Loucy (cell line): ENCODE data around the gene ROR1.

Experiments used
- H2AFZ ChIP-seq: fragments of 200-600 bp; sonication (generic); 2 replicates; pipeline ENCODE4 v1.6.0; 2016; ENCODE audit warnings: antibody characterized with exemption, mild to moderate bottlenecking, low read length, moderate library complexity
- H3F3A ChIP-seq: fragments of 200-600 bp; 2 replicates; pipeline ENCODE4 v1.6.0; 2016; ENCODE audit warnings: antibody characterized with exemption, low read depth, mild to moderate bottlenecking
- H3K27me3 ChIP-seq: fragments of 200-600 bp; sonication (generic); 2 replicates; pipeline ENCODE4 v1.6.1; 2014; ENCODE audit warnings: low read length, mild to moderate bottlenecking; ENCODE audit not compliant: insufficient read depth, poor library complexity, severe bottlenecking
- H3K36me3 ChIP-seq: fragments of 200-600 bp; sonication (generic); 2 replicates; pipeline ENCODE4 v1.6.1; 2016; ENCODE audit warnings: low read length; ENCODE audit not compliant: insufficient read depth
- H3K4me1 ChIP-seq: fragments of 200-600 bp; sonication (generic); 2 replicates; pipeline ENCODE4 v1.5.1; 2014; ENCODE audit warnings: low read length, mild to moderate bottlenecking; ENCODE audit not compliant: insufficient read depth, poor library complexity, severe bottlenecking
- H3K4me2 ChIP-seq: fragments of 200-600 bp; sonication (generic); 2 replicates; pipeline ENCODE4 v1.6.0; 2014; ENCODE audit warnings: antibody characterized with exemption, low read length, low read depth, mild to moderate bottlenecking; ENCODE audit not compliant: poor library complexity, severe bottlenecking
- H3K4me3 ChIP-seq: fragments of 200-600 bp; sonication (generic); 2 replicates; pipeline ENCODE4 v1.5.1; 2014; ENCODE audit warnings: low read length, mild to moderate bottlenecking, mixed read lengths; ENCODE audit not compliant: poor library complexity, severe bottlenecking
- H3K79me2 ChIP-seq: fragments of 200-600 bp; sonication (generic); 2 replicates; pipeline ENCODE4 v1.6.1; 2014; ENCODE audit warnings: low read length; ENCODE audit not compliant: insufficient read depth
- H3K9ac ChIP-seq: fragments of 200-600 bp; sonication (generic); 2 replicates; pipeline ENCODE4 v1.6.0; 2014; ENCODE audit warnings: mild to moderate bottlenecking, low read depth, low read length, moderate library complexity; ENCODE audit not compliant: poor library complexity, severe bottlenecking
- H3K9me2 ChIP-seq: fragments of 200-600 bp; sonication (generic); replicated peaks from 2 replicates; pipeline ENCODE4 v1.6.1; 2016; ENCODE audit warnings: low read depth, low read length, mixed read lengths
- H3K9me3 ChIP-seq: fragments of 200-600 bp; sonication (generic); 2 replicates; pipeline ENCODE4 v1.6.1; 2014; ENCODE audit warnings: mild to moderate bottlenecking, antibody characterized with exemption, low read length, low read depth; ENCODE audit not compliant: insufficient read depth
- H4K20me1 ChIP-seq: fragments of 200-600 bp; sonication (generic); 2 replicates; pipeline ENCODE4 v1.6.0; 2014; ENCODE audit warnings: antibody characterized with exemption, low read length, mild to moderate bottlenecking; ENCODE audit not compliant: insufficient read depth, poor library complexity, severe bottlenecking
- CTCF ChIP-seq: fragments of 200-600 bp; sonication (generic); conservative IDR thresholded peaks from 2 replicates; pipeline ENCODE4 v1.5.1; 2014; ENCODE audit warnings: mild to moderate bottlenecking, antibody characterized with exemption, low read length
- EZH2phosphoT487 ChIP-seq: fragments of 200-600 bp; IDR thresholded peaks from 2 replicates; pipeline ENCODE4 v1.6.1; 2018; ENCODE audit warnings: antibody characterized with exemption, mild to moderate bottlenecking, moderate library complexity, borderline replicate concordance

Gene ROR1

DNA sequence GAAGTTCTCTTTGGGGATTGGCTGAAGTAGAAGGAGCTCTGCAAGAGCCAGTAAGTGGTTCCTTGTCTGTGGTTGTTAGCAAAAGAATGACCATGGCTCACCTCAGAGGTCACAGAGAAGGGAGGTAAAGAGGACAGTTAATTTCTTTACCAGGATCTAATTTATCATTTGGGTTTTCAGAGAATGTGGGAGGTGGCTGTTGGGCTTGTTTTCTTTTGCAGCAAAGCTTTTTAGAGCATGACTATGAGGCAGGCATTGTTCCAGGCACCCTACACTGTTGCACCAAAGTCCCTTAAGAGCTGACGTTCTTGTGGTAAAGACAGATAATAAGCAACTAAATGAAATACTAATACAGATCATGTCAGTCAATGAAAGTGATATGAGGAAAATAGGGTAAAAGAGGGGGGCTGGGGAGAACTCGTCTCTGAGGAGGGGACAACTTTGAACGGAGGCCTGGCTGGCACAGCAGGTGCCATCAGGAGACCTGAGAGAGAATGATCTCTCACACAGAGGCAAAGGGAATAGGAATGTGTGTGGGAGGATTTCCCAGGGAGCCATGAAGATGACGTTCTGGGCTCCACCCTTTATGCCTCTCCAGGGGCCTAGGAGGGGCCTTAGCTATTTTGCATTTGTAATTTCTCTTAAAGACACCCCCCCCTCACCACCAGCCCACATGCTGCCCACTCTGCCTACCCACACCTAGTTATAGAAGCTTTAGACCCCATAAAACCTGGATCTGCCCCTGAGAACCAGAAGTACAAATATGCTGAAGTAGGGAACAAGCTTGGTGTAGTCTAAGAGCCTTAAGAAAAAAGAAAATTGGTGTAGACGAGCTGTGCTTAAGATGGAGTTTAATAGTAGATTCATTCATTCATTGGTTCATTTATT lies 177.5 kb downstream of the ROR1 start:
- peaks cover 86% of the 10 kb centered on the region for H3K27me3 ChIP-seq
- no peaks in the 10 kb centered on the region for H3K9me2 ChIP-seq
- H3K36me3 ChIP-seq: no peaks in the 10 kb centered on the region
- no peaks in the 10 kb centered on the region for H3F3A ChIP-seq
- H3K4me1 ChIP-seq: no peaks in the 10 kb centered on the region
- H2AFZ ChIP-seq: no peak overlapping the region
- H3K4me2 ChIP-seq: no peak overlapping the region
- H3K9me3 ChIP-seq: 0 out of 2 replicates have a peak, but pooled peaks cover 6% of the 10 kb centered on the region
- TF ChIP-seq CTCF (no peak), EZH2phosphoT487 (no peak)
- no peak overlapping the region for H3K9ac ChIP-seq
- H3K79me2 ChIP-seq: no peaks in the 10 kb centered on the region
- H3K4me3 ChIP-seq: no peak overlapping the region
- no peaks in the 10 kb centered on the region for H4K20me1 ChIP-seq

GRCh38 chr1:63954187-63954586 lies 180.4 kb downstream of the ROR1 start:
- H3K9me3 ChIP-seq: 0 out of 2 replicates have a peak, but pooled peaks cover 13% of the 10 kb centered on the region
- H3F3A ChIP-seq: no peaks in the 10 kb centered on the region
- H3K36me3 ChIP-seq: no peaks in the 10 kb centered on the region
- H3K4me3 ChIP-seq: no peak overlapping the region
- no peaks in the 10 kb centered on the region for H3K9me2 ChIP-seq
- H3K4me2 ChIP-seq: no peak overlapping the region
- H4K20me1 ChIP-seq: no peaks in the 10 kb centered on the region
- H3K4me1 ChIP-seq: no peaks in the 10 kb centered on the region
- H2AFZ ChIP-seq: no peak overlapping the region
- peaks cover 99% of the 10 kb centered on the region for H3K27me3 ChIP-seq
- TF ChIP-seq EZH2phosphoT487 (no peak), CTCF (no peak)
- no peak overlapping the region for H3K9ac ChIP-seq
- no peaks in the 10 kb centered on the region for H3K79me2 ChIP-seq

DNA sequence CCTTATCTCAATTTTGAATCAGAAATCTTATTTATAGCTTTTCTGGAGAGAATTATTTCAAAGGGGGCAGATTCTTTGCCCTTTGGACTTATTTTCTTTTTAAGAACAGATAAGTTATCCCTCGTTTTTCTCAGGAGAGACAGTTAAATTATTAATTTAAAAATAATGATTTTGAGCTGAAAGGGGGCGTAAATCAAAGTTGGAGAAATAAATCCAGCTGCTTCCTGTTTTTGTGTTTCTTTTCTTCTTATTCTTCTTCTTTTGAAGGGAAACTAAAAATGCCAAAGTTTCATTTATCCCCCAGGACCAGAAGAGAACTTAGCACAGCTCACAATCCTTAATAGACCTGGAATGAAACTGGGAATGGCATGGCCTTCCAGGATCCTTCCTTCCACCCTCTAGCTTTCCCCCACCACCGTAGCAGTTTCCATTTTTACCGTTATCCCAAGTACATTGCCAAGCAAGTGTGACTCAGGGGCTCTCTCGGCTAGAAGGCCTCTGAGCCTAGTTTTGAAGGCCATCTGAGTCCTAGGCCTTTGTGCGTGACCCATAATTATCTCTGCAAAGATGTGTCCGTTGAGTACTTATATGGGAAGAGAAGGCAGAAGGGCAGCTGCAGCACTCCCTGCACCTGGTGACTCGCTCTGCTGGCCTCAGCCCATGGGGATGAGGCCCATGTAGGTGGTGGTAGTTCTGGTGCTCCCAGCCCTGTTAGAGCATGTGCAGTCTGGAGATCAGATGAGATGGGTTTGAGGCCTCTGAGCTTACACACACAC lies 181.7 kb downstream of the ROR1 start:
- no peaks in the 10 kb centered on the region for H3K4me1 ChIP-seq
- no peaks in the 10 kb centered on the region for H3K36me3 ChIP-seq
- H3K9me3 ChIP-seq: 0 out of 2 replicates have a peak, but pooled peaks cover 13% of the 10 kb centered on the region
- no peak for TF ChIP-seq EZH2phosphoT487
- no peak for TF ChIP-seq CTCF
- no peak overlapping the region for H2AFZ ChIP-seq
- no peaks in the 10 kb centered on the region for H4K20me1 ChIP-seq
- no peak overlapping the region for H3K9ac ChIP-seq
- no peaks in the 10 kb centered on the region for H3K79me2 ChIP-seq
- no peaks in the 10 kb centered on the region for H3K9me2 ChIP-seq
- H3K27me3 ChIP-seq: peaks cover 100% of the 10 kb centered on the region
- H3K4me2 ChIP-seq: no peak overlapping the region
- no peak overlapping the region for H3K4me3 ChIP-seq
- H3F3A ChIP-seq: no peaks in the 10 kb centered on the region
